Sciatic nerve (tissue), 2 donors: ENCODE data around the gene NBPF6. TPM values are rescaled to one million over a fixed set of nuclear protein-coding genes. Genes with fewer than 3 reads are reported as not detected.
"Not testable (repeated sequence)": the region's sequence is repeated elsewhere in the genome, so short reads cannot be mapped to it uniquely, and the experiment has no call there.

Experiments
- ATAC-seq: fragments of 200-7000 bp; cut with Tn5 transposase; one replicate; pipeline ENCODE4 v1.9.1; 2020; ENCODE audit warnings: mild to moderate bottlenecking, moderate library complexity
- DNase-seq: peaks from one replicate; pipeline ENCODE4 v3.0.0-alpha.2; 2020; ENCODE audit warnings: low spot score
- intact Hi-C: fragments of 100-400 bp; cut with DNase I; formaldehyde crosslinking; loops from one replicate; pipeline ENCODE4 v1.14.2; 2022
- total RNA-seq: library from RNA; stranded (reverse); fragmentation: NEBNext Ultra II Directional; extraction: Animal tissue kit (Norgen Biotek cat#: 25700); gene quantifications from one replicate; pipeline ENCODE4 v1.2.1, GENCODE V29; 2021
- donor health status: DM: no; HTN: no; CAD: no.
- donor health status: DM: no; HTN: no; CAD: no.

The NBPF6 gene
- total RNA-seq, 1 donor from 2014 or later = not detected

DNA sequence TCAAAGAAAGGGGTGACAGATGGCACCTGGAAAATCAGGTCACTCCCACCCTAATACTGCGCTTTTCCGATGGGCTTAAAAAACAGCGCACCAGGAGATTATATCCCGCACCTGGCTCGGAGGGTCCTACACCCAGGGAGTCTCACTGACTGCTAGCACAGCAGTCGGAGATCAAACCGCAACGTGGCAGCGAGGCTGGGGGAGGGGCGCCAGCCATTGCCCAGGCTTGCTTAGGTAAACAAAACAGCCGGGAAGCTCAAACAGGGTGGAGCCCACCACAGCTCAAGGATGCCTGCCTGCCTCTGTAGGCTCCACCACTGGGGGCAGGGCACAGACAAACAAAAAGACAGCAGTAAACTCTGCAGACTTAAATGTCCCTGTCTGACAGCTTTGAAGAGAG lies 36.6 kb downstream of the NBPF6 start:
- ATAC-seq, DNase-seq, intact Hi-C loops: not testable (repeated sequence)

DNA sequence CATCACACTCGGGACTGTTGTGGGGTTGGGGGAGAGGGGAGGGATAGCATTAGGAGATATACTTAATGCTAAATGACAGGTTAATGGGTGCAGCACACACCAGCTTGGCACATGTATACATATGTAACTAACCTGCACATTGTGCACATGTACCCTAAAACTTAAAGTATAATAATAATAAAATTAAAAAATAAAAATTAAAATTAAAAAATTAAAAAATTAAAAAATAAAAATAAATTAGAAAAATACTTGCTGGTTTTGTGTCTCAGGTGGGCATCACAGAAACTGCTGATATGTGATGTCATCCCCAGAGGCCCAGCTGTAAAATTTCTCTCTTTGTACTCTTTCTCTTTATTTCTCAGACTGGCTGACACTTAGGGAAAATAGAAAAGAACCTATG lies 44.9 kb downstream of the NBPF6 start:
- ATAC-seq = not testable (repeated sequence)

DNA sequence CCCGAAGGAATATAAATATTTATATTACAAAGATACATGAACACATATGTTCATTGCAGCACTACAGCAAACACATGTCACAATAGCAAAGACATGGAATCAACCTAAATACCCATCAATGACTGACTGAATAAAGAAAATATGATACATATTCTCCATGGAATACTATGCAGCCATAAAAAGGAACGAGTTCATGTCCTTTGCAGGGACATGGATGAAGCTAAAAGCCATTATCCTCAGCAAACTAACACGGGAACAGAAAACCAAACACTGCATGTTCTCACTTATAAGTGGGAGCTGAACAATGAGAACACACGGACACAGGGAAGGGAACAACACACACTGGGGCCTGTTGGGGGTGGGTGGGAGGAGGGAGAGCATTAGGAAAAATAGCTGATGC lies 46.7 kb downstream of the NBPF6 start:
- ATAC-seq, DNase-seq, intact Hi-C loops: not testable (repeated sequence)

More for the DNA sequence above, 44.9 kb downstream of the NBPF6 start:
- DNase-seq, intact Hi-C loops: not testable (repeated sequence)

DNA sequence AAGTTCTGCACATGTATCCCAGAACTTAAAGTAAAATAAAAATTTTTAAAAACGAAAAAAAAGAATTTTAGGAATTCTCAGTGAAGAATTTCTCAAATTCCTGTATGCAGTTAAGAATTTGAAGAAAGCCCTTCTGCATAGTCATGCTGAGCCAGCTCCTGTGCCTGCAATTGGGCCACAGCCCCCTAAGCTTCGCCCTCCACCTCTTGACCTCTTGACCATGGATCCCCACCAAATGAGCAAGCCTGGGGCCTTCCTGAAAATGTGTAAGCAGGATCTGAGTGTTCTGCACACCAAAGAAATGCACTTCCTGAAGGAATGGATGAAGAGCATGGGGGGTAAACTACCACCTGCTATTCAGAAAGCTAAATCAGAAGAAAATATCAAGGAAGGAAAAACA lies 52.0 kb downstream of the NBPF6 start:
- no peak for ATAC-seq
- DNase-seq = no peak
- intact Hi-C loops = loop anchor here (10.0 kb wide), 1 partner anchor 143 kb away; no protein-coding TSS in a partner anchor

DNA sequence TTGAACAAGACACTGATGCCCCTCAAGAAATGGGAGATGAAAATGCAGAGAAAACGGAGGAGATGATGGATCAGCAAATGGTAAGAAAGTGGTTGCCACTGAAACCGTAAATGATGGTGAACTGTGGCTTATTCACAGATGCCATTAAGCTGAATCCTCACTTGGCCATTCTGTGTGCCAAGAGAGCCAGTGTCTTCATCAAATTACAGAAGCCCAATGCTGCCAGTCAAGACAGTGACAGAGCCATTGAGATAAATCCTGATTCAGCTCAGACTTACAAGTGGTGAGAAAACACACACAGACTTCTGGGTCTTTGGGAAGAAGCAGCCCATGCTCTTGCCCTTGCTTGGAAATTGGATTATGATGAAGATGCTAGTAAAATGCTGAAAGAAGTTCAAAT lies 52.5 kb downstream of the NBPF6 start:
- no peak for DNase-seq
- no peak for ATAC-seq
- intact Hi-C loops = loop anchor here (10.0 kb wide), 1 partner anchor 142 kb away; no protein-coding TSS in a partner anchor

DNA sequence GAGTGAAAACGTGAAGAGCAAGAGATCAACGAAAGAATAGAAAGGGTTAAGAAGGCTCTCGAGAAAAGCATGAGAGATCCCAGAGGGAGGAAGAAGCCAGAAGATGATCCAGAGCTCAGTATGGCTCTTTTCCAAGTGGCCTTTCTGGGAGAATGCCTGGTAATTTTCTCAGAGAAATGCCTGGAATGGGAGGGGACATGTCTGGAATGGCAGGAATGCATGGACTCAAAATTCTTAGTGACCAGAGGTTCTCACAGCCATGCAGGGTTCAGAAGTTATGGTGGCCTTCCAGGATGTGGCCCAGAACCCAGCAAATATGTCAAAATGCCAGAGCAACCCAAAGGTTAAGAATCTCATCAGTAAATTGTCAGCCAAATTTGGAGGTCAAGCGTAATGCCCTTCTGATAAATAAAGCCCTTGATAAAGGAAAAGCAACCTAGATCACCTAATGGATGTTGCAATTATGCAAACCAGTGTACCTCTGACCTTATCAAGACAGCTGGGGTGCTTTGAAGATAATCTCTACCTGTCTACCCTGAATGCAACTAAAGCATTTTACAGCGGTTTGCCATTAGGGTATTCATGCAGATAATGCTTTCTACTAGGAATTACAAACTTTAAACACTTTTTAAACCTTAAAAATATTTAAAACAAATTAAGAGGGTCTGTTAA lies 53.1 kb downstream of the NBPF6 start:
- intact Hi-C loops = loop anchor here (10.0 kb wide), 1 partner anchor 142 kb away; no protein-coding TSS in a partner anchor
- ATAC-seq (peak; percentile 64), DNase-seq (no peak)

DNA sequence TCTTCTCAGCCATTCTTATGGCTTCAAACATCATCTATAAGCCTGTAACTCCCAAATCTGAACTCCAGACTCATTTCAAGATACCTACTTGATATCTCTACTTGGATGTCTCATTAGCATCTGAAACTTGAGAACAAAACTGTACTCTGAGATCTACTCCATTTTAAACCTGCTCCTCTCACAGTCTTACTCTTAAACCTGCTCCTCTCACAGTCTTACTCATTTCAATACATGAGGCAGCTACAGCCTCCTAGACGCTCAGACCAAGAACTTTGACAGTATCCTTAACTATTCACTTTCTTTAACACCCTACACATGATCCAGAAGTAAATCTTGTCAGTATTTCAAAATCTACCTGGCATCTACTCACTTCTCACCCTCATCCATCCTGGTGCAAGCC lies 54.3 kb downstream of the NBPF6 start:
- DNase-seq (no peak), ATAC-seq (no peak)
- intact Hi-C loops = loop anchor here (10.0 kb wide), 1 partner anchor 140 kb away; no protein-coding TSS in a partner anchor

DNA sequence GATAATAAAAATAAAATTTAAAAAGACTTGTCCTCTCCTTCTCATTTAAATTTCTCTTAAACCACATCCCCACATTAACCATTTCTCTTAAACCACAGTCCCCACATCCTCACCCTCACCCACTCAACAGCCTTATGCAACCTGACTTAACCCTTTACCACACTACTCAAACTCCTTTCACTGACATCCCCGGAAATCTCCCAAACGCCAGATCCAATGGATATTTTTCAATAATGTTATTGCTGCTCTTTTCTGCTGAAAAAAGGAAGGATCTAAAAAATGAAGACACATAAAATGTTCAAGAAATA lies 55.6 kb downstream of the NBPF6 start:
- ATAC-seq (no peak), DNase-seq (no peak)
- intact Hi-C loops = loop anchor here (10.0 kb wide), 1 partner anchor 139 kb away; no protein-coding TSS in a partner anchor

DNA sequence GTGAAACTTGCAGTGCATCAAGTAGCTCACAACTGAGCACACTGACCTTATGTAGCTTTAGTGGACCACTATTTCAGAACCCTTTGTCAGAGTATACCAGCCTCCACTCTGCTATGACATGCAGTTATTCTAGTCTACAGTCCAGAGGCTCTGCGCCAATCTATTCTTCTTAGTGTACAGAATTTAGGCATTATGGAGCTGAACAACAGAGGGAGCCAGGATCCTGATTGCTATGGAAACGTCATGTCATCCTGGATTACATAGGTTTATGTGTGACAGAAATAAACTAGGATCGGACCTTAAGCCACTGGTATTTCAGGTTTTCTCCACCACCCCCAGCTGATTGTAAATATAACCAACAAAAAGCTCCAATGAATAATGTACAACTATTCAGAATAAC lies 61.6 kb downstream of the NBPF6 start:
- ATAC-seq = no peak
- DNase-seq = no peak

DNA sequence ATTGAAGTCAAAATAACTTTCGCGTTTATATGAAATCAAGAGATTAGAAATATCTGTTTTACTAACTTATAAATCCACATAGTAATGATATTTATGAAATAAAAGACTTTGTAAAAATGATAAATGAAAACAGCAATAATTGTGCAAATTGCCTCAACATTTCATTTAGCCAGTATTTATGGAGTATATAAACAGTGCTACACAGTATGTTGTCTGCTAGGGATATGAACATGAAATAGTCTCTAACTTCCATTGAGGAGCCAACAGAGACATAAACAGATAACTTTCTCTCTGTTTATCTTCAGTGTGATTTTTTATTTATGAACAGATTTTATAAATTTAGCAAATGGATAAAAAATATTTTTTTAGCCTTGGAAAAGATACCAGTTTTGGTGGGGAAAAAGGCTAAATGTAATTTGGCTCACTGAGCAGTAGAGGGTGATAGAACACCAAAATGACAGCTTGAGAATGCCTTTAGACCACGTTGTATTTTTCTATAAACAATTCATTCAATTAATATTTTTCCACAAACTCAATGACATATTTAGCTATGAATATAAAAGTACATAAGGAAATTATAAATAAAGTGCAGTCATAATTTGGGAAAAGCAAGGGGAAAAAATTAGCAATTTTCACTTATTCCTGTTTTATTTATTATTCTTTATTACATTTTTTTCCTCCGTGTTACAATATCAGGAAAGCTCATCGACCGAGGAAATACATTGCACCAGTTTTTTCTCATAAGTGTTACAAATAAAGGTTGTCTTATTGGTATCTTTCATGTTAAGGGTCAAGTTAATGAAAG lies 62.3 kb downstream of the NBPF6 start:
- ATAC-seq = peak; percentile 63
- intact Hi-C loops = no loop called here
- no peak for DNase-seq

More for the DNA sequence above, 61.6 kb downstream of the NBPF6 start:
- intact Hi-C loops = no loop called here

DNA sequence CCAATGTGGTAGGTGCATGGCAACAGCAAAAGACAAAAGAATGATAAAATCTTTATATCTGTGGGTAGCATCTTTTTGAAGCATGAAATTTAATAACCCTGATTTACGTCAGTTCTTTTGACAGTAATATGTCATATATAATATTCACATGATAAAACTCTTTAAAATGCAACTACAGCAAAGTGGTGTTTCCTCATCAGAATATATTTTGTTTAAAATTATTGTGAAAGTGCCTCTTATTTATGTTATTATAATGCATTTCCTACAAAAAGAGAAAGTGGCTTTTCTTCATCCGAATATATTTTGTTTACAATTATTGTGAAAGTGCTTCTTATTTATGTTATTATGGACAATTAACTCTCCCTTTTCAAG lies 62.9 kb downstream of the NBPF6 start:
- DNase-seq = no peak
- ATAC-seq = no peak
- intact Hi-C loops = no loop called here

DNA sequence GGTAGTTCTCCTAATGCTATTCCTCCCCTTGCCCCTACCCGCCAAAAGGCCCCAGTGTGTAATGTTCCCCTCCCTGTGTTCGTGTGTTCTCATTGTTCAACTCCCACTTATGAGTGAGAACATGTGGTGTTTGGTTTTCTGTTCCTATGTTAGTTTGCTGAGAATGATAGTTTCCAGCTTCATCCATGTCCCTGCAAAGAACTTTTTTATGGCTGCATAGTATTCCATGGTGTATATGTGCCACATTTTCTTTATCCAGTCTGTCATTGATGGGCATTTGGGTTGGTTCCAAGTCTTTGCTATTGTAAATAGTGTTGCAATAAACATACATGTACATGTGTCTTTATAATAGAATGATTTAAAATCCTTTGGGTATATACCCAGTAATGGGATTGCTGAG lies 63.8 kb downstream of the NBPF6 start:
- DNase-seq, intact Hi-C loops, ATAC-seq: not testable (repeated sequence)

DNA sequence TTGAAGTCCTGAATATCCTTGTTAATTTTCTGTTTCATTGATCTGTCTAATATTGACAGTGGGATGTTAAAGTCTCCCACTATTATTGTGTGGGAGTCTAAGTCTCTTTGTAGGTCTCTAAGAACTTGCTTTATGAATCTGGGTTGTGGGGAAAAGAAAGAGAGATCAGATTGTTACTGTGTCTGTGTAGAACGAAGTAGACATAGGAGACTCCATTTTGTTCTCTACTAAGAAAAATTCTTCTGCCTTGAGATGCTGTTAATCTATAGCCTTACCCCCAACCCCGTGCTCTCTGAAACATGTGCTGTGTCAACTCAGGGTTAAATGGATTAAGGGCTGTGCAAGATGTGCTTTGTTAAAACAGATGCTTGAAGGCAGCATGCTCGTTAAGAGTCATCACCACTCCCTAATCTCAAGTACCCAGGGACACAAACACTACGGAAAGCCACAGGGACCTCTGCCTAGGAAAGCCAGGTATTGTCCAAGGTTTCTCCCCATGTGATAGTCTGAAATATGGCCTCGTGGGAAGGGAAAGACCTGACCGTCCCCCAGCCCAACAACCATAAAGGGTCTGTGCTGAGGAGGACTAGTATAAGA lies 67.3 kb downstream of the NBPF6 start:
- intact Hi-C loops, DNase-seq, ATAC-seq: not testable (repeated sequence)

Other genes starting within 250 kb of the NBPF6 start
- gene SLC25A24, start 250.0 kb upstream of the NBPF6 start, total RNA-seq = 25.8 TPM
- 0.18 TPM for gene NBPF4, start 206.3 kb upstream of the NBPF6 start, total RNA-seq
- 32.3 TPM for gene EEIG2, start 109.8 kb downstream of the NBPF6 start, total RNA-seq
- gene HENMT1, start 210.8 kb downstream of the NBPF6 start, total RNA-seq = 3.9 TPM
- 40.8 TPM for gene PRPF38B, start 242.0 kb downstream of the NBPF6 start, total RNA-seq